GM18861 (cell line): Measurements from ENCODE around the gene SYT14.

Experiments
- ATAC-seq: cut with Tn5 transposase; IDR thresholded peaks from one replicate; pipeline ENCODE4 v1.9.1; 2021; ENCODE audit not compliant: unreplicated experiment

Gene SYT14

DNA sequence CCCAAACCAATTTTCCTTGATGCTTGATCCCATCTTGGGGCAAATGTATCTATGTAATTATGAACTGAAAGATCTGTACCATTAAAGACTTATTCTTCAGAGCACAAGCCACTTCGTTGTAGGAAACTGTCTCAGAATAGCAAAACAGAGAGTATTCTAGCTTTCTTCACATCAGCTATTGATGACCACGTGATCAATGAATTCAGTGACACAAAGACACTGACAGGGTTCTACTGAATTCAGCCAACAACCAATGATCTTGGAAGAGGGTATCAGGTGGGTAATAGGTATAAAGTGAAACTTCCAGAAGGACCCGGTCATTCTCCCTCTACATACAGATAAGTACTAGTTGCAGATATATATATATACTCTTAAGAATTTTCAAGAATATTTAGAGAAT lies 260.8 kb downstream of the SYT14 start:
- ATAC-seq, result no peak

DNA sequence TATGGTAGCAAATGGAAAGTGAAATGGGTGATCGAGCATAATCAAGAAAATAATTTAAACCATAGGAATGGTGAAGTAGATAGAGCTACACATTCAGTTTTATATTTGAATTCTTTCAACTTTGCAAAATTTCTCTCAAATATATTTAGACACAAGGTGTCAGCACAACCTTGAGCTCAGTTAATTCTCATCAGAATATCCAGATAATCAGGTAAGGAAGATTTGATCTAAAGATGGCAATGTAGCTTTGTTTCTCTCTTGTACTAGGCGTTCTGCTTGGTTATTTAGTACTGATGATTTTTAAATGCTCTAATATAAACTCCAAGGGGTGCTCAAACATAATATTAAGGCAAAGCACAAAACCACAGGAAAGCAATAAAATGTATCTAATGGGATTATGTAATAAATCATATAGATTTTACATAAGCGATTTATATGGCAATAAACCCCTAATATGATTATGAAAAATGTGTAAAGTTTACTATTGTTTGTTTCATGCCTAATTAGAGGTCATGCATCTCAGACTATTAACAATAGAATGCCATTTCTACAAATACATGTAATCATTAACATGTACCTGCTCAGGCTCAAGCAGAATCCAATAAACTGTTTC lies 262.2 kb downstream of the SYT14 start:
- ATAC-seq, result no peak

DNA sequence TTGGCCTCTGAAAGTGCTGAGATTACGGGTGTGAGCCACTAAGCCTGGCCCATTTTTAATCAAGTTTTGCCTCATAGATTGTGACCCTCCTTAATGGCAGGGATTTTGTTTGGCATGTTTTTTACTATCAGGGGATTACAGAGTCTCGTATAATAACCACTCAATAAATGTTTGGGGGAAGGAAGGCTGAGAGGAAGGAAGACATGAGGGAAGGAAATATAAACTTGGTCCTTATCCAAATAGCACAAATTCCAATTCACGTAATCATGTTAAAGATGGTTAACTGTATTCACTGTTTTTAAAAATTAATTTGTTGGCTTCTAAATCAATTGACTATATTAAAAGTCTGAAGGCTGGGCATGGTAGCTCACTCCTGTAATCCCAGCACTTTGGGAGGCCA lies 263.7 kb downstream of the SYT14 start:
- no peak for ATAC-seq

DNA sequence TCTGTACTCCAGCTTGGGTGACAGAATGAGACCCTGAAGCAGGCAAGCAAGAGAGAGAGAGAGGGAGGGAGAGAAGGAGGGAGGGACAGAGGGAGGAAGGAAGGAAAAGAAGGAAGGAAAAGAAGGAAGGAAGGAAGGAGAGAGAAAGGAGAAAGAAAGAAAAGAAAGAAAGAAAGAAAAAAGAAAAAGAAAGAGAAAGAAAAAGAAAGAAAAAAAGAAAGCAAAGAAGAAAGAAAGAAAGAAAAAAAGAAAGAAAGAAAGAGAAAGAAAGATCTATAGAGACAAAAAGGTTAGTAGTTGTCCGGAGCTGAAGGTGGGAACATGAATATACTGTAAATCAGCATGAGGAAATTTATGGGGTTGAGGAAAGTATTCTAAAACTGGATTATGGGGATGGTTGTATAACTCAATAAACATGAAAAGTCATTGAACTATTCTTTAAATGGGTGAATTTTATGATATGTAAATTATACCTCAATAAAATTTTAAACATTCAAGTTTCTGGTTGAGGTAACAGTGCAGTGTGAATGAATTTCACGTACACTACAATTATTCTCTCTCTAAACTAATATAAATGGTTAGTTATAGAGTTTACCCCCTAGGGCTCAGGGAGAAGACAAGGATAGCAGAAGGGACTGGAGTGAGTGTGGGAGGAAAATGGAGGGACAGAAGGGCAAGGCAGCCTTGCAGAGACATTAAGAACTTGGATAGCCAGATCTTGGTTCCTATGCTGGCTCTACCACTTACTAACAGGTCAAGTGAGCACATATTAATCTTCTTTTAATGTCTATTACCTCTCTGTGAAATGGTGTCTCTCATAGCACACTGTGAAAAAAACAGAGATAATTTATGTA lies 269.8 kb downstream of the SYT14 start:
- ATAC-seq, result no peak

DNA sequence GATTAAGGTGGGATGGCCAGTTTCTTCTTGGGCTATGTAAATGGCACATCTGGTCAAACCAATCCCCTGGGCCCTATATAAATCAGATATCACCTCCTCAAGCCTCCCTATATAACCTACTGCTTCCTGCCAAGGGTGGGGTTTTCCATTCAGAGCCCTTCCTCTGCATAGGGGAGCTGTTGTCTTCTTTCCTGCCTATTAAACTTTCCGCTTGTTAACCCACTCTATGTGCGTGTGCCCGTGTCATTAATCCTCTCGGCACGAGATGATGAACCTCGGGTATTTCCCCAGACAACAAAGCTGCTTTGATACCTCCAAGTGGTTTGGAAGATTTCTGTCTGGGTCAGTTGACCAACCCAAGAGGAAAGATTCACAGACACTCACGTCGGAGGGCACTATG lies 275.3 kb downstream of the SYT14 start:
- no peak for ATAC-seq

DNA sequence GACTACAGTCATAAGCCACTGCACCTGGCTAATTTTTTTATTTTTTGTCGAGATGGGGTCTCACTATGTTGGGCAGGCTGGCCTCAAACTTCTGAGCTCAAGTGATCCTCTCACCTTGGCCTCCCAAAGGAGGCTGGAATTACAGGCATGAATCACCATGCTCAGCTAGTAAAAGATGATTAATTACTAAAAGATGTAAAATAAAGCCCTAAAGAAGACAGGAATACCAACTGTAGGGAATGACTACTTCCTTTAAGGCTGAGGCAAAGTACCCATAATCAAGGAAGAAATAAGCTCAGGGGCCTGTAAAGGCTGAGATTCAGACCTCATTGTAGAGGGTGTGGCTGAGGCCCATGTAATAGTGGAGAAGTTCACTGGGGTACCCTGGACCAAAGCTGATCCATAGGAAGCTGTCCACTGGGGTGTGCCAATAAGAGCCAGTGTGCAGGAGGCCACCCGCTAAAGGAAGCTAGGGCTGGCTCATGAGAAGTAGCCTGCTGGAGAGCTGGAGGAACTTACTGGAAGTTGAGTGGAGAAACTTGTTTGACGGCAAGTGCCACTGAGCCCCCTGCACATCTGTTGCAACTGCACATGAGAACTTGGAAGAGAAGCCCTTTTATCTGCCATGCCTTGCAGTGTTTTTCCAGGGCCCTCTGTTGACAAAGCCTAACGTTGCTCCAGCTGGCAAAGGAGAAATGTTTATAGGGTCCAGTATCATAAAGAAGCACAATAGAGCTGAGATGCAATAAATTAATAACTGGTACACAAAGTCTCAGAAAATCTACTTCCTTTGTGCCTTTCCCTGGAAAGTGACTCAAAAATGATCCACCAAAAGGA lies 276.8 kb downstream of the SYT14 start:
- ATAC-seq, result no peak

DNA sequence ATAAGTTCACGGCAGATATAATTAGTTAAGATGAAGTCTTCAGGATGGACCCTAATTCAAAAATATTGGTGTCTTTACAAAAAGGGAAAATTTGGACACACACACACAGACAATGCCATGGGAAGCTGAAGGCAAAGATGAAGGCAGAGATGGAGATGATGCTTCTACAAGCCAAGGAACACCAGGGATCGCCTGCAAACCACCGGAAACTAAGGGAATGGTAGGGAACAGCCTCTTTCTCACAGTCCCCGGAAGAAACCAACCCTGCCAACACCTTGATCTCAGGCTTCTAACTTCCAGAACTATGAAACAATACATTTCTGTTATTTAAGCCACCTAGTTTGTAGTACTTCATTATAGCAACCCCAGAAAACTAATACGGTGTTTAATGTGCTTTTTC lies 279.5 kb downstream of the SYT14 start:
- no peak for ATAC-seq

DNA sequence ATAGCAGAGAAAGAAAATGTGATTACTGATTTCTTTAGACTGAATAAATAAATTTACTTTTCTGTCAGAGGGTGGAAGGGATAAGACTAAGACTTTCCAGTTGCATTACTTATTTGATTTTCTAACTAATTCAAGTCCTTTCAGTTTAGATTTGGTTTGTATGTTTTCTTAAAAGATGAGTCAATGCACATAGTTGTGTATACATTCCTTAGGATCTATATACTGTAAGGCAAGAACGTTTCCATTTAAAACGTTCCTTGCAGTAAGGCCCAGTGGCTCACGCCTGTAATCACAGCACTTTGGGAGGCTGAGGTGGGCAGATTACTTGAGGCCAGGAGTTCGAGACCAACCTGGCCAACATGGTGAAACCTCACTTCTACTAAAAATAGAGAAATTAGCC lies 280.0 kb downstream of the SYT14 start:
- ATAC-seq, result no peak
